Sigmoid colon (tissue), 7 donors: ENCODE data around the gene MRNIP. TPM values are rescaled to one million over a fixed set of nuclear protein-coding genes. Genes with fewer than 3 reads are reported as not detected.

Source experiments
- DNase-seq: peaks from one replicate; pipeline ENCODE4 v3.0.0-alpha.2; 2019
- H3K27ac ChIP-seq, 4 donors: fragments of 200-600 bp; sonication (generic); one replicate each; pipeline ENCODE4 v1.5.1; 2016 to 2019; ENCODE audit warnings: mild to moderate bottlenecking in 1 of 4
- H3K27me3 ChIP-seq, 3 donors: fragments of 200-600 bp; sonication (generic); one replicate each; pipeline ENCODE4 v1.5.1; 2019; ENCODE audit warnings: mild to moderate bottlenecking in 1 of 3
- H3K36me3 ChIP-seq, 4 donors: fragments of 200-600 bp; sonication (generic); one replicate each; pipeline ENCODE4 v1.5.1; 2016 to 2019
- H3K4me1 ChIP-seq, 4 donors: fragments of 200-600 bp; sonication (generic); one replicate each; pipeline ENCODE4 v1.5.1; 2017 to 2019
- H3K4me3 ChIP-seq, 4 donors: fragments of 200-600 bp; sonication (generic); one replicate each; pipeline ENCODE4 v1.5.1; 2017 to 2019; ENCODE audit warnings: mild to moderate bottlenecking in 2 of 4, moderate library complexity in 1 of 4
- H3K9me3 ChIP-seq, 4 donors: fragments of 200-600 bp in 3 of 4; sonication (generic) in 3 of 4; one replicate each; pipeline versions ENCODE4 v1.5.1 to v1.6.1; 2013 to 2019
- EP300 ChIP-seq, 4 donors: sonication (generic); formaldehyde crosslinking; IDR thresholded peaks; one replicate each; pipeline ENCODE4 v1.6.1; 2017; ENCODE audit warnings: antibody characterized with exemption in 4 of 4
- POLR2A ChIP-seq, 2 donors: fragments of 450-650 bp; IDR thresholded peaks; one replicate each; pipeline ENCODE4 v1.6.1; 2016; ENCODE audit warnings: antibody characterized with exemption in 2 of 2, mild to moderate bottlenecking in 2 of 2, moderate library complexity in 2 of 2
- POLR2AphosphoS5 ChIP-seq, 4 donors: sonication (generic); formaldehyde crosslinking; IDR thresholded peaks; one replicate each; pipeline ENCODE4 v1.6.1; 2017; ENCODE audit warnings: antibody characterized with exemption in 4 of 4
- WGBS, 2 donors: extraction: QIAGEN DNeasy Blood & Tissue Kit; methylation state at CpG; one replicate each; pipeline ENCODE4 v1.1.7; 2013; 5-methylcytosine and 5-hydroxymethylcytosine counted together
- intact Hi-C: fragments of 100-400 bp; cut with DNase I; formaldehyde crosslinking; loops from one replicate; pipeline ENCODE4 v1.15.1; 2023
- polyA plus RNA-seq, 3 donors: library from polyadenylated mRNA; stranded (reverse); fragments of 200-250 nt; gene quantifications; one replicate each; pipeline ENCODE4 v1.2.3, GENCODE V29; 2013
- total RNA-seq, 4 donors: library from RNA; depleted of rRNA; stranded (reverse); fragments of >200 nt; gene quantifications; one replicate each; pipeline ENCODE4 v1.1.0, GENCODE V29; 2016
- TF ChIP-seq, protein P1 (sequence below), 4 experiments: fragments of 450-650 bp in 3 of 4; fragments of 200-600 bp in 1 of 4; IDR thresholded peaks; one replicate each; pipeline ENCODE4 v1.5.1; 2016 to 2019; ENCODE audit warnings: antibody characterized with exemption in 4 of 4, mild to moderate bottlenecking in 3 of 4, moderate library complexity in 2 of 4
- donor health status: healthy with polysubstance abuse.
- donor health status: Bipolar disorder and iron deficiency.
- donor health status: healthy.

Gene MRNIP
- total and polyA plus RNA-seq, 7 donors, result 8.3 to 59.8 (median 30.7) TPM

DNA sequence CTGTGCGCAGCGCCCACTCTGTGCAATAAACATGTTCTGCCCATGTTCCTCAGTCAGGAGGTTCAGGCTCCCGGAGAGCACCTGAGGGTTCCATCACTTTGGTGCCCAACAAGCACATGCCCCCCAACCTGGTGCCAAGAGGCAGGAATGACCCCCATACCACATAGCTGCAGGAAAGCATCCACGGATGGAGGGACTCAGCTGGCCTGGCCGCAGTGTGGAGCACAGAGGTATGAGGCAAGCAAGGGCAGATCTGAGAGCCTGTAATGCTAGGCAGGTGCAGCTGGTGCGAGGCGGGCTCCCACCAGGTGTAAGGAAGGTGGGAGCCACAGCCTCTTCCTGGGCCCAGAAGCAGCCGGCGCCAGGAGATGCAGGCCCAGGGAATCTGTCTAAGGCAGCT is 4.3 kb upstream of the MRNIP start:
- Histone ChIP-seq H3K4me3 (no peak overlapping the region), H3K27me3 (no peaks in the 10 kb centered on the region), H3K36me3 (peaks cover 0 to 64% (median 31%) of the 10 kb centered on the region in 4 donors), H3K4me1 (peaks cover 0 to 14% (median 11%) of the 10 kb centered on the region in 4 donors), H3K27ac (no peak overlapping the region), H3K9me3 (no peaks in the 10 kb centered on the region)
- TF ChIP-seq POLR2A (IDR thresholded peaks at IDR 0.05) (no peak), POLR2AphosphoS5 (IDR thresholded peaks at IDR 0.05) (no peak), EP300 (IDR thresholded peaks at IDR 0.05) (no peak)
- TF ChIP-seq, protein P1, sequence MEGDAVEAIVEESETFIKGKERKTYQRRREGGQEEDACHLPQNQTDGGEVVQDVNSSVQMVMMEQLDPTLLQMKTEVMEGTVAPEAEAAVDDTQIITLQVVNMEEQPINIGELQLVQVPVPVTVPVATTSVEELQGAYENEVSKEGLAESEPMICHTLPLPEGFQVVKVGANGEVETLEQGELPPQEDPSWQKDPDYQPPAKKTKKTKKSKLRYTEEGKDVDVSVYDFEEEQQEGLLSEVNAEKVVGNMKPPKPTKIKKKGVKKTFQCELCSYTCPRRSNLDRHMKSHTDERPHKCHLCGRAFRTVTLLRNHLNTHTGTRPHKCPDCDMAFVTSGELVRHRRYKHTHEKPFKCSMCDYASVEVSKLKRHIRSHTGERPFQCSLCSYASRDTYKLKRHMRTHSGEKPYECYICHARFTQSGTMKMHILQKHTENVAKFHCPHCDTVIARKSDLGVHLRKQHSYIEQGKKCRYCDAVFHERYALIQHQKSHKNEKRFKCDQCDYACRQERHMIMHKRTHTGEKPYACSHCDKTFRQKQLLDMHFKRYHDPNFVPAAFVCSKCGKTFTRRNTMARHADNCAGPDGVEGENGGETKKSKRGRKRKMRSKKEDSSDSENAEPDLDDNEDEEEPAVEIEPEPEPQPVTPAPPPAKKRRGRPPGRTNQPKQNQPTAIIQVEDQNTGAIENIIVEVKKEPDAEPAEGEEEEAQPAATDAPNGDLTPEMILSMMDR (IDR thresholded peaks at IDR 0.05), result no peak
- WGBS, 2 donors, result 96% methylated on average over 9 of the region's 9 CpGs
- peak; percentile 33 for DNase-seq
- intact Hi-C loops, result no loop called here

DNA sequence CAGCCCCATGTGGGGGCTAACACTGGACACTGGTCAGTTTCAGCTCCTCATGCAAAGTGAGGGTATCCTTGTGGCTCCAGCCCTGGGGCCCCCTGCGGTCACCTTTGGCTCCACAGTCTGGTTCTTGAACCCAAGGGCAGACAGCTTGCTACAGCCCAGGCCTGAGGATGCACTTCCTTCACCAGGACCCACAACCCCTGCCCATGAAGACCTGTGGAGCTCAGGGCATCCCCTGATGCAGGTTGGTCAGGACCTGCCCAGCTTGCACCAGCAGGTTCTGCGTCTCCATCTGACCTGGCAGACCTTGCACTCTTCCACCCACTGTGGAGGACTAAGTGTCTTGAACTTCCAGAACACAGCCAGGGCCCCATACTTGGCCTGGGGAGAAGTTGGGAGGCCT is 3.7 kb upstream of the MRNIP start:
- H3K36me3 ChIP-seq, result peaks cover 0 to 59% (median 31%) of the 10 kb centered on the region in 4 donors
- DNase-seq, result peak; percentile 48
- 99 to 100% methylated on average over 2 of the region's 2 CpGs for WGBS, 2 donors

GRCh38 chr5:179860301-179860700 is 1.7 kb upstream of the MRNIP start:
- Histone ChIP-seq H3K9me3 (no peaks in the 10 kb centered on the region), H3K27ac (no peak overlapping the region), H3K27me3 (no peaks in the 10 kb centered on the region), H3K4me3 (no peak overlapping the region), H3K36me3 (peaks cover 0 to 39% (median 26%) of the 10 kb centered on the region in 4 donors), H3K4me1 (peaks cover 0 to 25% (median 21%) of the 10 kb centered on the region in 4 donors)
- WGBS, 2 donors, result 85 to 90% methylated on average over 11 of the region's 11 CpGs
- intact Hi-C loops, result no loop called here
- TF ChIP-seq, protein P1 (IDR thresholded peaks at IDR 0.05), result no peak
- TF ChIP-seq EP300 (IDR thresholded peaks at IDR 0.05) (no peak), POLR2A (IDR thresholded peaks at IDR 0.05) (no peak), POLR2AphosphoS5 (IDR thresholded peaks at IDR 0.05) (no peak)
- DNase-seq, result peak; percentile 47

More for the DNA sequence above, 3.7 kb upstream of the MRNIP start:
- Histone ChIP-seq H3K27ac (no peak overlapping the region), H3K4me3 (no peak overlapping the region), H3K9me3 (no peaks in the 10 kb centered on the region), H3K27me3 (no peaks in the 10 kb centered on the region), H3K4me1 (peaks cover 0 to 20% (median 17%) of the 10 kb centered on the region in 4 donors)
- intact Hi-C loops, result no loop called here
- TF ChIP-seq POLR2AphosphoS5 (IDR thresholded peaks at IDR 0.05) (no peak), EP300 (IDR thresholded peaks at IDR 0.05) (no peak), POLR2A (IDR thresholded peaks at IDR 0.05) (no peak)
- TF ChIP-seq, protein P1 (IDR thresholded peaks at IDR 0.05), result no peak

DNA sequence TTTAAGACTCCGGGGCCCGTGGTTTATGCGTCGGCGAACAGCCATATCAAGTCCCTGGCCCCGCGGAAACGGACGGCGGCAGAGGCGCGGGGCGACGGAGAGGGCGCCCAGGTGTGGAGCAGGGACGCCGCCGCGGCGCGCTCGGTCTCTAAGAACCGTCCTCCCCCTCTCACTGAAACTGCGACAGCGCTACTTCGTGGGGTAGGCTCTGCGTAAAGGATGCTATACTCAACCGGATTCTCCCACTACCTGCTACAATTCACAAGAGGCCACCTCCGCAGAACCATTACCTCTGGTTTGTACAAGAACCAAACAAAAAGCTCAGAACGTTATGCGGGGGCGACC is 404 bp downstream of the MRNIP start:
- 0% methylated on average over 32 of the region's 32 CpGs for WGBS, 2 donors
- intact Hi-C loops, result loop anchor here (2.0 to 5.0 kb wide), 4 partner anchors 36 to 95 kb away; partner anchors contain the start of genes MGAT4B, SQSTM1 and TBC1D9B
- Histone ChIP-seq H3K4me3 (peak overlapping the region; percentile 90 to 99 (median 94)), H3K27ac (peak overlapping the region; percentile 90 to 95 (median 93)), H3K9me3 (no peaks in the 10 kb centered on the region), H3K27me3 (no peaks in the 10 kb centered on the region), H3K4me1 (peaks cover 0 to 25% (median 21%) of the 10 kb centered on the region in 4 donors), H3K36me3 (peaks cover 0 to 20% (median 10%) of the 10 kb centered on the region in 4 donors)
- no peak for DNase-seq
- no peak for TF ChIP-seq EP300 (IDR thresholded peaks at IDR 0.05)
- TF ChIP-seq POLR2A (IDR thresholded peaks at IDR 0.05), result no peak
- TF ChIP-seq POLR2AphosphoS5 (IDR thresholded peaks at IDR 0.05), result no peak
- TF ChIP-seq, protein P1 (IDR thresholded peaks at IDR 0.05), result no peak

DNA sequence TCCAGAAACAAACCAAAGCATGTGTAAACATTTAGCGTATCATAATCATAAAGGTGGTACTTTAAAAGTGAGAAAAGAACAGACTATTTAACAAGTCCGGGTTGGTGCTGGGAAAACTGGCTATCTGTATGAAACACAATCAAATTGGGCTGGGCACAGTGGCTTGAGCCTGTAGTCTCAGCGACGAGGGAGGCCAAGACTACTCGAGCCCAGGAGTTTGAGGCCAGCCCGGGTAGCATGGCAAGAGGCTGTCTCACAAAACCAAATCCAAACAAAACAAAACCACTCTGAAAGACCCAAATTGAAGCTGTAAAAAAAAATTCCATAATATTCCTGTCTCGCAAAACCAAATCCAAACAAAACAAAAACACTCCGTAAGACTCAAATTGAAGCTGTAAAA is 4.3 kb downstream of the MRNIP start:
- no peak for DNase-seq
- Histone ChIP-seq H3K27ac (no peak overlapping the region), H3K4me1 (peaks cover 0 to 14% (median 14%) of the 10 kb centered on the region in 4 donors), H3K36me3 (peaks cover 14 to 40% (median 33%) of the 10 kb centered on the region in 4 donors), H3K4me3 (no peak overlapping the region), H3K27me3 (no peaks in the 10 kb centered on the region), H3K9me3 (no peaks in the 10 kb centered on the region)
- TF ChIP-seq POLR2A (IDR thresholded peaks at IDR 0.05) (no peak), POLR2AphosphoS5 (IDR thresholded peaks at IDR 0.05) (no peak), EP300 (IDR thresholded peaks at IDR 0.05) (no peak)
- TF ChIP-seq, protein P1 (IDR thresholded peaks at IDR 0.05), result no peak
- intact Hi-C loops, result no loop called here
- 83 to 92% methylated on average over 8 of the region's 8 CpGs for WGBS, 2 donors
